A673 (cell line): ENCODE results near the gene VPS37B.

Experiments used
- EZH2 ChIP-seq: fragments of 200-600 bp; sonication (generic); IDR thresholded peaks from 2 replicates; pipeline ENCODE4 v1.6.1; 2017; ENCODE audit warnings: borderline replicate concordance, low read depth, mild to moderate bottlenecking, mixed read lengths, antibody characterized with exemption, low read length; ENCODE audit not compliant: poor library complexity, severe bottlenecking
- TF ChIP-seq, protein P1 (sequence below): fragments of 300-800, 200-600 bp; sonication (generic); conservative IDR thresholded peaks from 2 replicates; pipeline ENCODE4 v1.5.1; 2017; ENCODE audit warnings: low read depth, mild to moderate bottlenecking, antibody characterized with exemption, low read length, moderate library complexity, mixed read lengths

DNA sequence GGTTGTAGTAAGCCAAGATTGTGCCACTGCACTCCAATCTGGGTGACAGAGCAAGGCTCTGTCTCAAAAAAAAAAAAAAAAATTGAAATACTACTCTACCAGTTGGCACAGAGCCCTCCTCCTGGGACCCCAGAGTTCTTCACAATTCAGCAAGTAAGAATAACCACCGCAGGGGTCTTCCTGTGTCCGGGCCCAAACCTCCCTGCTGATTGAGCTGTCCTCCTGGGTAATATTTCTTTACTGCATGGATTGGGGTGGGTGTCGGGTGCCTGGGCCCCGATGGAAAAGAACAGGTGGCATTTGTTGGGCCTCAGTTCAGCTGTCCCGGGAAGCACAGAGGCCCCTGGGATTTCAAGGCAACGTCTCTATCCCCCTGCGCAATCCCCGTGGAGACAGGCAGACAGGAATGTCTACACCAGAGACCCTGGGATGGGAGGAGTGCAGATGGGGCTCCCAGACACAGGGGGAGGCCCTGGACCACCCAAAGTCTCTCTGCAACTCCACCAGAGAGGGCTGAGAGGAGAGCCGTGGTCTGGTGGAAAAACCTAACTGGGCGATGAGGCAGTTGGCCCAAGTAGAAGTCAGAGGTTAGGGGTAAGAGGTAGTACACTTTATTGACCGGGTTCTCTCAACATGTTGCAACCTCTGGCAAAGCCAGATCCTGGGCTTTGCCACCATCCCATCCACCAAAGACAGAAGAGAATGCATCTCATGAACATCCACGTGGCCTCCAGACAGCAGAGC, 32.7 kb upstream of the VPS37B start:
- TF ChIP-seq EZH2: no peak
- TF ChIP-seq, protein P1, sequence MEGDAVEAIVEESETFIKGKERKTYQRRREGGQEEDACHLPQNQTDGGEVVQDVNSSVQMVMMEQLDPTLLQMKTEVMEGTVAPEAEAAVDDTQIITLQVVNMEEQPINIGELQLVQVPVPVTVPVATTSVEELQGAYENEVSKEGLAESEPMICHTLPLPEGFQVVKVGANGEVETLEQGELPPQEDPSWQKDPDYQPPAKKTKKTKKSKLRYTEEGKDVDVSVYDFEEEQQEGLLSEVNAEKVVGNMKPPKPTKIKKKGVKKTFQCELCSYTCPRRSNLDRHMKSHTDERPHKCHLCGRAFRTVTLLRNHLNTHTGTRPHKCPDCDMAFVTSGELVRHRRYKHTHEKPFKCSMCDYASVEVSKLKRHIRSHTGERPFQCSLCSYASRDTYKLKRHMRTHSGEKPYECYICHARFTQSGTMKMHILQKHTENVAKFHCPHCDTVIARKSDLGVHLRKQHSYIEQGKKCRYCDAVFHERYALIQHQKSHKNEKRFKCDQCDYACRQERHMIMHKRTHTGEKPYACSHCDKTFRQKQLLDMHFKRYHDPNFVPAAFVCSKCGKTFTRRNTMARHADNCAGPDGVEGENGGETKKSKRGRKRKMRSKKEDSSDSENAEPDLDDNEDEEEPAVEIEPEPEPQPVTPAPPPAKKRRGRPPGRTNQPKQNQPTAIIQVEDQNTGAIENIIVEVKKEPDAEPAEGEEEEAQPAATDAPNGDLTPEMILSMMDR: no peak
